Measurements from ENCODE around the gene ITGB5. TPM values are rescaled to one million over a fixed set of nuclear protein-coding genes. Genes with fewer than 3 reads are reported as not detected.

Gene ITGB5
- total RNA-seq, 1 donor from 2014 or later: 63.3 TPM

GRCh38 chr3:124839896-124840295 is 47.3 kb downstream of the ITGB5 start:
- DNase-seq (ENCODE audit: low spot score in 2 of 2, unreplicated experiment in 2 of 2): no peak
- Mint-ChIP-seq H3K4me1 (peaks cover 48% of the 10 kb centered on the region), H3K27me3 (ENCODE audit: low read depth) (no peaks in the 10 kb centered on the region), H3K4me3 (no peak overlapping the region), H3K36me3 (peaks cover 22% of the 10 kb centered on the region), H3K9me3 (no peaks in the 10 kb centered on the region), H3K27ac (no peak overlapping the region)
- no peak for TF ChIP-seq CTCF (IDR thresholded peaks at IDR 0.05; ENCODE audit: unreplicated experiment)

- H3K36me3 Mint-ChIP-seq: peaks cover 22% of the 10 kb centered on the region
- H3K27me3 Mint-ChIP-seq (ENCODE audit: low read depth): no peaks in the 10 kb centered on the region
- H3K4me3 Mint-ChIP-seq: no peak overlapping the region
- peaks cover 52% of the 10 kb centered on the region for H3K4me1 Mint-ChIP-seq
- no peaks in the 10 kb centered on the region for H3K9me3 Mint-ChIP-seq
- TF ChIP-seq CTCF (IDR thresholded peaks at IDR 0.05; ENCODE audit: unreplicated experiment): no peak
- no peak overlapping the region for H3K27ac Mint-ChIP-seq
- no peak for DNase-seq (ENCODE audit: low spot score in 2 of 2, unreplicated experiment in 2 of 2)
Measured at GRCh38 chr3:124838963-124839362, 48.2 kb downstream of the ITGB5 start.

GRCh38 chr3:124837730-124838186 is 49.4 kb downstream of the ITGB5 start:
- Mint-ChIP-seq H3K4me3 (no peak overlapping the region), H3K27me3 (ENCODE audit: low read depth) (no peaks in the 10 kb centered on the region), H3K27ac (peak overlapping the region; percentile 49), H3K4me1 (peaks cover 48% of the 10 kb centered on the region), H3K9me3 (no peaks in the 10 kb centered on the region), H3K36me3 (peaks cover 19% of the 10 kb centered on the region)
- DNase-seq (ENCODE audit: low spot score in 2 of 2, unreplicated experiment in 2 of 2): no peak
- TF ChIP-seq CTCF (IDR thresholded peaks at IDR 0.05; ENCODE audit: unreplicated experiment): no peak

- Mint-ChIP-seq H3K27ac (peak overlapping the region; percentile 25), H3K4me3 (no peak overlapping the region), H3K4me1 (peaks cover 44% of the 10 kb centered on the region), H3K9me3 (no peaks in the 10 kb centered on the region), H3K36me3 (peaks cover 19% of the 10 kb centered on the region), H3K27me3 (ENCODE audit: low read depth) (no peaks in the 10 kb centered on the region)
- DNase-seq (ENCODE audit: low spot score in 2 of 2, unreplicated experiment in 2 of 2): no peak
- no peak for TF ChIP-seq CTCF (IDR thresholded peaks at IDR 0.05; ENCODE audit: unreplicated experiment)
Measured at GRCh38 chr3:124837065-124837464, 50.1 kb downstream of the ITGB5 start.

- H3K9me3 Mint-ChIP-seq: no peaks in the 10 kb centered on the region
- H3K27me3 Mint-ChIP-seq (ENCODE audit: low read depth): no peaks in the 10 kb centered on the region
- H3K4me1 Mint-ChIP-seq: peaks cover 44% of the 10 kb centered on the region
- no peak overlapping the region for H3K27ac Mint-ChIP-seq
- TF ChIP-seq CTCF (IDR thresholded peaks at IDR 0.05; ENCODE audit: unreplicated experiment): no peak
- peaks cover 18% of the 10 kb centered on the region for H3K36me3 Mint-ChIP-seq
- H3K4me3 Mint-ChIP-seq: no peak overlapping the region
- DNase-seq (ENCODE audit: low spot score in 2 of 2, unreplicated experiment in 2 of 2): no peak
Measured at GRCh38 chr3:124836448-124836847, 50.7 kb downstream of the ITGB5 start.
